ENCODE data around the gene CAMTA1. TPM values are rescaled to one million over a fixed set of nuclear protein-coding genes. Genes with fewer than 3 reads are reported as not detected.

CAMTA1 gene
- total and polyA plus RNA-seq, 4 donors: 18.0 to 93.5 (median 35.8) TPM

GRCh38 chr1:7130127-7130526 is 344.9 kb downstream of the CAMTA1 start:
- 94% methylated on average over 4 of the region's 4 CpGs for WGBS
- no peak overlapping the region for H3K9ac ChIP-seq (ENCODE audit: low read depth in 1 of 2, low read length in 2 of 2)
- no peaks in the 10 kb centered on the region for H3K36me3 ChIP-seq (ENCODE audit: control insufficient read depth in 4 of 4, insufficient read depth in 3 of 4, low read depth in 1 of 4, low read length in 3 of 4)
- H3K4me3 ChIP-seq (ENCODE audit: low read depth in 1 of 3, low read length in 3 of 3): no peak overlapping the region
- no peaks in the 10 kb centered on the region for H3K4me1 ChIP-seq (ENCODE audit: control insufficient read depth in 4 of 4, insufficient read depth in 4 of 4, low read length in 3 of 4)
- TF ChIP-seq GABPA (IDR thresholded peaks at IDR 0.05 in 1 of 2, conservative IDR thresholded peaks at IDR 0.05 in 1 of 2) (no peak), RAD21 (IDR thresholded peaks at IDR 0.05) (no peak), HNF4A (conservative IDR thresholded peaks at IDR 0.05) (no peak), RXRA (IDR thresholded peaks at IDR 0.05) (no peak), FOXA2 (IDR thresholded peaks at IDR 0.05) (no peak), CTCF (IDR thresholded peaks at IDR 0.05; ENCODE audit: low read depth, low read length, missing input control) (no peak), TAF1 (conservative IDR thresholded peaks at IDR 0.05) (no peak), HNF4G (IDR thresholded peaks at IDR 0.05) (no peak), MAX (IDR thresholded peaks at IDR 0.05) (no peak)
- TF ChIP-seq, protein P1, sequence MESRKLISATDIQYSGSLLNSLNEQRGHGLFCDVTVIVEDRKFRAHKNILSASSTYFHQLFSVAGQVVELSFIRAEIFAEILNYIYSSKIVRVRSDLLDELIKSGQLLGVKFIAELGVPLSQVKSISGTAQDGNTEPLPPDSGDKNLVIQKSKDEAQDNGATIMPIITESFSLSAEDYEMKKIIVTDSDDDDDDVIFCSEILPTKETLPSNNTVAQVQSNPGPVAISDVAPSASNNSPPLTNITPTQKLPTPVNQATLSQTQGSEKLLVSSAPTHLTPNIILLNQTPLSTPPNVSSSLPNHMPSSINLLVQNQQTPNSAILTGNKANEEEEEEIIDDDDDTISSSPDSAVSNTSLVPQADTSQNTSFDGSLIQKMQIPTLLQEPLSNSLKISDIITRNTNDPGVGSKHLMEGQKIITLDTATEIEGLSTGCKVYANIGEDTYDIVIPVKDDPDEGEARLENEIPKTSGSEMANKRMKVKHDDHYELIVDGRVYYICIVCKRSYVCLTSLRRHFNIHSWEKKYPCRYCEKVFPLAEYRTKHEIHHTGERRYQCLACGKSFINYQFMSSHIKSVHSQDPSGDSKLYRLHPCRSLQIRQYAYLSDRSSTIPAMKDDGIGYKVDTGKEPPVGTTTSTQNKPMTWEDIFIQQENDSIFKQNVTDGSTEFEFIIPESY (IDR thresholded peaks at IDR 0.05): no peak
- TF ChIP-seq, protein P2, sequence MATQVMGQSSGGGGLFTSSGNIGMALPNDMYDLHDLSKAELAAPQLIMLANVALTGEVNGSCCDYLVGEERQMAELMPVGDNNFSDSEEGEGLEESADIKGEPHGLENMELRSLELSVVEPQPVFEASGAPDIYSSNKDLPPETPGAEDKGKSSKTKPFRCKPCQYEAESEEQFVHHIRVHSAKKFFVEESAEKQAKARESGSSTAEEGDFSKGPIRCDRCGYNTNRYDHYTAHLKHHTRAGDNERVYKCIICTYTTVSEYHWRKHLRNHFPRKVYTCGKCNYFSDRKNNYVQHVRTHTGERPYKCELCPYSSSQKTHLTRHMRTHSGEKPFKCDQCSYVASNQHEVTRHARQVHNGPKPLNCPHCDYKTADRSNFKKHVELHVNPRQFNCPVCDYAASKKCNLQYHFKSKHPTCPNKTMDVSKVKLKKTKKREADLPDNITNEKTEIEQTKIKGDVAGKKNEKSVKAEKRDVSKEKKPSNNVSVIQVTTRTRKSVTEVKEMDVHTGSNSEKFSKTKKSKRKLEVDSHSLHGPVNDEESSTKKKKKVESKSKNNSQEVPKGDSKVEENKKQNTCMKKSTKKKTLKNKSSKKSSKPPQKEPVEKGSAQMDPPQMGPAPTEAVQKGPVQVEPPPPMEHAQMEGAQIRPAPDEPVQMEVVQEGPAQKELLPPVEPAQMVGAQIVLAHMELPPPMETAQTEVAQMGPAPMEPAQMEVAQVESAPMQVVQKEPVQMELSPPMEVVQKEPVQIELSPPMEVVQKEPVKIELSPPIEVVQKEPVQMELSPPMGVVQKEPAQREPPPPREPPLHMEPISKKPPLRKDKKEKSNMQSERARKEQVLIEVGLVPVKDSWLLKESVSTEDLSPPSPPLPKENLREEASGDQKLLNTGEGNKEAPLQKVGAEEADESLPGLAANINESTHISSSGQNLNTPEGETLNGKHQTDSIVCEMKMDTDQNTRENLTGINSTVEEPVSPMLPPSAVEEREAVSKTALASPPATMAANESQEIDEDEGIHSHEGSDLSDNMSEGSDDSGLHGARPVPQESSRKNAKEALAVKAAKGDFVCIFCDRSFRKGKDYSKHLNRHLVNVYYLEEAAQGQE (IDR thresholded peaks at IDR 0.05): no peak
- no peaks in the 10 kb centered on the region for H3K9me3 ChIP-seq (ENCODE audit: control insufficient read depth in 4 of 4, low read length in 3 of 4)
- DNase-seq (ENCODE audit: low spot score): no peak
- no peaks in the 10 kb centered on the region for H3K27me3 ChIP-seq (ENCODE audit: control insufficient read depth in 4 of 4, insufficient read depth in 4 of 4, low read length in 3 of 4)
- H3K27ac ChIP-seq (ENCODE audit: low read depth in 1 of 2, low read length in 2 of 2): no peak overlapping the region

DNA sequence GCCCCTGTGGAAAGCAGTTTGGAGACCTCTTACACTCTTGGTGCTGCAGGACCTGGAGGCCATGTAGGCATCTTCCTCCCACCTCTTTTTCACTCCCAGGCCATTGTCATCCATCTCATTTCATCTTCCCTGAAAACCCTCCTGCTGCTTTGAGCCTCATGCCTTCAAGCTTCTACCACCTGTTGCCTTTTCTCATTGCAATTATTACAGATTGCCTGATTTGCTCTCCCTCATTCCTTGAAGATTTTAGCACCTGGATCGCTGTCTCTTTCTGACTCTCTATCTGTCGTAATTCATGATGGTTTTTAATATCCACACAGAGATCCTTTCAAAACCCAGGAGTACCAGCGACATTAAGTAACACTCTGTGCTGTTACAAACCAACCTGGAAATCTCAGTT is 350.2 kb downstream of the CAMTA1 start:
- Histone ChIP-seq H3K9me3 (ENCODE audit: control insufficient read depth in 4 of 4, low read length in 3 of 4) (no peaks in the 10 kb centered on the region), H3K4me3 (ENCODE audit: low read depth in 1 of 3, low read length in 3 of 3) (no peak overlapping the region), H3K27me3 (ENCODE audit: control insufficient read depth in 4 of 4, insufficient read depth in 4 of 4, low read length in 3 of 4) (no peaks in the 10 kb centered on the region), H3K27ac (ENCODE audit: low read depth in 1 of 2, low read length in 2 of 2) (no peak overlapping the region), H3K36me3 (ENCODE audit: control insufficient read depth in 4 of 4, insufficient read depth in 3 of 4, low read depth in 1 of 4, low read length in 3 of 4) (no peaks in the 10 kb centered on the region), H3K4me1 (ENCODE audit: control insufficient read depth in 4 of 4, insufficient read depth in 4 of 4, low read length in 3 of 4) (no peaks in the 10 kb centered on the region), H3K9ac (ENCODE audit: low read depth in 1 of 2, low read length in 2 of 2) (no peak overlapping the region)
- no peak for DNase-seq (ENCODE audit: low spot score)
- WGBS: 90% methylated on average over 3 of the region's 3 CpGs
- TF ChIP-seq NR2F2 (IDR thresholded peaks at IDR 0.05) (no peak), ATF3 (IDR thresholded peaks at IDR 0.05) (no peak), RAD21 (IDR thresholded peaks at IDR 0.05) (no peak), YY1 (IDR thresholded peaks at IDR 0.05) (no peak), JUND (IDR thresholded peaks at IDR 0.05) (no peak)

All from liver (tissue), 9 donors.